ENCODE results near the gene OXLD1. TPM values are rescaled to one million over a fixed set of nuclear protein-coding genes. Genes with fewer than 3 reads are reported as not detected.

OXLD1 gene
- total RNA-seq, 1 experiment from 2014 or later = 75.9 TPM

- intact Hi-C loops (cut with micrococcal nuclease) = no loop called here
- CTCF ChIA-PET = no interaction called here
These were observed 21.6 kb upstream of the OXLD1 start for GRCh38 chr17:81687770-81688541.

More at GRCh38 chr17:81687770-81688541, 21.6 kb upstream of the OXLD1 start:
- no peaks in the 10 kb centered on the region for H3K9me3 ChIP-seq (ENCODE audit: control insufficient read depth in 1 of 2, insufficient read depth in 1 of 2, low read depth in 1 of 2, low read length in 2 of 2)
- H3K27me3 ChIP-seq (ENCODE audit: insufficient read depth, low read length) = no peaks in the 10 kb centered on the region
- no peaks in the 10 kb centered on the region for H3K9me2 ChIP-seq (ENCODE audit: insufficient read depth)
- H3K4me1 ChIP-seq (ENCODE audit: control insufficient read depth in 1 of 2, insufficient read depth in 2 of 2, low read length in 2 of 2) = peaks cover 10 to 15% of the 10 kb centered on the region in 2 experiments
- no peak overlapping the region for H3K4me2 ChIP-seq (ENCODE audit: low read length)
- peaks cover 6% of the 10 kb centered on the region; the same call in 1 of the 2 replicates for H4K20me1 ChIP-seq (ENCODE audit: insufficient read depth)
- H3K4me3 ChIP-seq (replicated peaks in 1 of 2; ENCODE audit: low read depth in 1 of 2, low read length in 2 of 2) = no peak overlapping the region
- H2AFZ ChIP-seq (ENCODE audit: low read depth, low read length, poor library complexity, severe bottlenecking) = no peak overlapping the region
- no peak for ATAC-seq
- DNase-seq (ENCODE audit: low read depth, low spot score) = no peak
- peaks cover 39 to 75% of the 10 kb centered on the region in 2 experiments for H3K36me3 ChIP-seq (ENCODE audit: control insufficient read depth in 1 of 2, insufficient read depth in 2 of 2, low read length in 2 of 2)
- no TSS peak for BruUV-seq (replicated peaks)
- no peak for TF ChIP-seq ELF1 (IDR thresholded peaks at IDR 0.05; ENCODE audit: borderline replicate concordance, low read depth)
- no peak for TF ChIP-seq SP1 (IDR thresholded peaks at IDR 0.05; ENCODE audit: low read depth)
- TF ChIP-seq CBX3 (IDR thresholded peaks at IDR 0.05; ENCODE audit: low read depth) = no peak
- TF ChIP-seq YY1 (IDR thresholded peaks at IDR 0.05; ENCODE audit: extremely low read depth, insufficient replicate concordance, low read depth, low read length) = no peak
- no peak for TF ChIP-seq FOSL1 (IDR thresholded peaks at IDR 0.05; ENCODE audit: low read depth)
- no peak for TF ChIP-seq POLR2AphosphoS5 (IDR thresholded peaks at IDR 0.05; ENCODE audit: low read depth, low read length)
- no peak for TF ChIP-seq CTCF (IDR thresholded peaks at IDR 0.05 in 2 of 3, conservative IDR thresholded peaks at IDR 0.05 in 1 of 3; ENCODE audit: borderline replicate concordance in 1 of 3, insufficient read depth in 1 of 3, low read depth in 2 of 3, low read length in 2 of 3)
- TF ChIP-seq ATF3 (IDR thresholded peaks at IDR 0.05) = no peak
- no peak for TF ChIP-seq JUND (IDR thresholded peaks at IDR 0.05)
- TF ChIP-seq REST (IDR thresholded peaks at IDR 0.05; ENCODE audit: low read depth) = no peak
- no peak for TF ChIP-seq TCF7L2 (IDR thresholded peaks at IDR 0.05; ENCODE audit: borderline replicate concordance, extremely low read depth, insufficient read depth, insufficient read length)
- TF ChIP-seq ZFX (IDR thresholded peaks at IDR 0.05) = no peak
- no peak for TF ChIP-seq ZNF274 (IDR thresholded peaks at IDR 0.05; ENCODE audit: low read depth, low read length)
- TF ChIP-seq ZBTB33 (IDR thresholded peaks at IDR 0.05; ENCODE audit: extremely low read depth, insufficient replicate concordance, low read length) = no peak
- no peak for TF ChIP-seq EGR1 (IDR thresholded peaks at IDR 0.05; ENCODE audit: low read depth)
- no peak for TF ChIP-seq EZH2 (IDR thresholded peaks at IDR 0.05)
- no peak for TF ChIP-seq SIN3A (IDR thresholded peaks at IDR 0.05; ENCODE audit: low read depth)
- TF ChIP-seq SRF (IDR thresholded peaks at IDR 0.05; ENCODE audit: low read depth) = no peak
- TF ChIP-seq EZH2phosphoT487 (IDR thresholded peaks at IDR 0.05; ENCODE audit: borderline replicate concordance) = no peak
- POLR2A ChIA-PET = no interaction called here
- RAD21 ChIA-PET (ENCODE audit: low non-redundant PET in 1 of 2, low total read pairs in 2 of 2, uncharacterized antibody in 2 of 2, unreplicated experiment in 2 of 2) = no interaction called here
- H3K9ac ChIP-seq (ENCODE audit: low read length) = no peak overlapping the region
- peaks cover 85% of the 10 kb centered on the region for H3K79me2 ChIP-seq (ENCODE audit: insufficient read depth, low read length)
- no peak overlapping the region; the same call in 1 of the 2 replicates for H3K27ac ChIP-seq (ENCODE audit: low read depth, low read length)

Data from HCT116 (cell line).